Keratinocyte (primary cell): ENCODE results near the gene PHETA1. TPM values are rescaled to one million over a fixed set of nuclear protein-coding genes. Genes with fewer than 3 reads are reported as not detected.

Experiments
- DNase-seq: peaks from one replicate; pipeline ENCODE4 v3.0.0-alpha.2; 2011; ENCODE audit warnings: low read depth, missing footprints, low spot score
- FAIRE-seq: peaks from 2 replicates; lab custom pipeline; 2011; peaks lifted over from hg19 to GRCh38; lab: Jason Lieb, UNC
- H2AFZ ChIP-seq: 2 replicates; pipeline ENCODE4 v1.6.0; 2012; ENCODE audit warnings: low read length, control low read depth, inconsistent platforms; ENCODE audit not compliant: control insufficient read depth
- H3K27ac ChIP-seq: 2 replicates; pipeline ENCODE4 v1.5.1; 2011; ENCODE audit warnings: low read length; ENCODE audit not compliant: control insufficient read depth, insufficient read depth
- H3K27me3 ChIP-seq: 3 replicates; pipeline ENCODE4 v1.6.0; 2011; ENCODE audit warnings: low read length; ENCODE audit not compliant: control insufficient read depth, insufficient read depth; ENCODE audit errors: extremely low read depth
- H3K36me3 ChIP-seq, 2 experiments: 2 replicates in 1 of 2; 3 replicates in 1 of 2; pipeline ENCODE4 v1.5.1; 2011; ENCODE audit warnings: low read length in 2 of 2, mild to moderate bottlenecking in 1 of 2; ENCODE audit not compliant: control insufficient read depth in 2 of 2, insufficient read depth in 2 of 2; ENCODE audit errors: extremely low read depth in 1 of 2
- H3K4me1 ChIP-seq: 3 replicates; pipeline ENCODE4 v1.5.1; 2011; ENCODE audit warnings: low read length; ENCODE audit not compliant: control insufficient read depth, insufficient read depth; ENCODE audit errors: extremely low read depth
- H3K4me2 ChIP-seq: 3 replicates; pipeline ENCODE4 v1.6.0; 2011; ENCODE audit warnings: low read depth, low read length; ENCODE audit not compliant: control insufficient read depth, insufficient read depth; ENCODE audit errors: extremely low read depth
- H3K4me3 ChIP-seq, 3 experiments: fragments of 200-600 bp in 1 of 3; sonication (generic) in 1 of 3; 2 replicates in 2 of 3; 3 replicates in 1 of 3; pipeline ENCODE4 v1.5.1; 2011 to 2016; ENCODE audit warnings: low read length in 3 of 3, mild to moderate bottlenecking in 3 of 3, control low read depth in 2 of 3, inconsistent platforms in 1 of 3, low read depth in 1 of 3, mixed read lengths in 1 of 3, mixed run types in 1 of 3, moderate library complexity in 1 of 3; ENCODE audit not compliant: control insufficient read depth in 2 of 3, insufficient read depth in 2 of 3; ENCODE audit errors: extremely low read depth in 1 of 3
- H3K79me2 ChIP-seq: 2 replicates; pipeline ENCODE4 v1.6.0; 2012; ENCODE audit warnings: low read length; ENCODE audit not compliant: control insufficient read depth, insufficient read depth
- H3K9ac ChIP-seq: 3 replicates; pipeline ENCODE4 v1.6.0; 2011; ENCODE audit warnings: low read length; ENCODE audit not compliant: control insufficient read depth, insufficient read depth; ENCODE audit errors: extremely low read depth
- H3K9me1 ChIP-seq: 3 replicates; pipeline ENCODE4 v1.6.0; 2011; ENCODE audit warnings: low read length; ENCODE audit not compliant: control insufficient read depth, insufficient read depth; ENCODE audit errors: extremely low read depth
- H3K9me3 ChIP-seq: 2 replicates; pipeline ENCODE4 v1.5.1; 2012; ENCODE audit warnings: low read depth, low read length; ENCODE audit not compliant: control insufficient read depth
- H4K20me1 ChIP-seq: 3 replicates; pipeline ENCODE4 v1.6.0; 2011; ENCODE audit warnings: low read length; ENCODE audit not compliant: control insufficient read depth, insufficient read depth; ENCODE audit errors: extremely low read depth
- EZH2 ChIP-seq: IDR thresholded peaks from one replicate; pipeline ENCODE4 v1.6.1; 2012; ENCODE audit warnings: inconsistent platforms, mild to moderate bottlenecking, low read length, moderate library complexity
- dilution Hi-C: fragments of 300-500 bp; cut with MboI; formaldehyde crosslinking; loops from one replicate; pipeline ENCODE4 v1.7.0; 2020; ENCODE audit warnings: low sequenced_read_pairs; ENCODE audit not compliant: extremely low pct_ligation_motif_present
- polyA plus RNA-seq, 5 experiments: library from polyadenylated mRNA; depleted of rRNA in 3 of 5; stranded (reverse) in 3 of 5; stranded (forward) in 1 of 5; unstranded in 1 of 5; fragments of >200 nt; gene quantifications; 1 replicate in 1 of 5; 2 replicates in 3 of 5; 3 replicates in 1 of 5; pipeline versions ENCODE4 v1.2.1 to v1.2.3, GENCODE V29; 2011 to 2012; ENCODE audit warnings: missing spikeins in 2 of 5, low read depth in 1 of 5, low replicate concordance in 1 of 5
- TF ChIP-seq, protein P1 (sequence below), 3 experiments: IDR thresholded peaks in 1 of 3; conservative IDR thresholded peaks in 1 of 3; optimal IDR thresholded peaks in 1 of 3; 2 replicates in 2 of 3; 3 replicates in 1 of 3; pipeline versions ENCODE3 to v1.5.1; 2011; ENCODE audit warnings: low read length in 3 of 3, mild to moderate bottlenecking in 3 of 3, moderate library complexity in 2 of 3, control low read depth in 1 of 3, inconsistent platforms in 1 of 3; ENCODE audit not compliant: insufficient read depth in 2 of 3; ENCODE audit errors: extremely low read depth in 1 of 3

Gene PHETA1
- polyA plus RNA-seq, 1 donor (not counting 4 experiments of a cell fraction or from before 2014, with no cell fraction given): 1.7 TPM

DNA sequence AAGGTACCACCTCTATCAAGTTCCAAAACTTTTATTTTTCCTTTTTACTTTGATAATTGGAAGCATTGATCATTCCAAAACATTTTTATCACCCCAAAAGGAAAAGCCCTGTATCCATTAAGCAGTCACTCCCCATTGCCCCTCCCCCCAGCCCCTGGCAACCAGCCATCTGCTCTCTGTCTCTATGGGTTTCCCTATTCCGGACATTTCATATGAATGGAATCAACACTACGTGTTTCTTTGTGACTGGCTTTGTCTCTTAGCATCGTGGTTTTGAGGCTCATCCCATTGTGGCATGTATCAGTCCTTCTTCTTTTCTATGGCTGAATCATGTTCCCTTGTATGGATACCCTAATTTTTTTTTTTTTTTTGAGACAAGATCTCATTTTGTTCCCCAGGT lies 18.0 kb upstream of the PHETA1 start:
- no peaks in the 10 kb centered on the region for H4K20me1 ChIP-seq
- no peak overlapping the region for H3K4me3 ChIP-seq
- TF ChIP-seq, protein P1, sequence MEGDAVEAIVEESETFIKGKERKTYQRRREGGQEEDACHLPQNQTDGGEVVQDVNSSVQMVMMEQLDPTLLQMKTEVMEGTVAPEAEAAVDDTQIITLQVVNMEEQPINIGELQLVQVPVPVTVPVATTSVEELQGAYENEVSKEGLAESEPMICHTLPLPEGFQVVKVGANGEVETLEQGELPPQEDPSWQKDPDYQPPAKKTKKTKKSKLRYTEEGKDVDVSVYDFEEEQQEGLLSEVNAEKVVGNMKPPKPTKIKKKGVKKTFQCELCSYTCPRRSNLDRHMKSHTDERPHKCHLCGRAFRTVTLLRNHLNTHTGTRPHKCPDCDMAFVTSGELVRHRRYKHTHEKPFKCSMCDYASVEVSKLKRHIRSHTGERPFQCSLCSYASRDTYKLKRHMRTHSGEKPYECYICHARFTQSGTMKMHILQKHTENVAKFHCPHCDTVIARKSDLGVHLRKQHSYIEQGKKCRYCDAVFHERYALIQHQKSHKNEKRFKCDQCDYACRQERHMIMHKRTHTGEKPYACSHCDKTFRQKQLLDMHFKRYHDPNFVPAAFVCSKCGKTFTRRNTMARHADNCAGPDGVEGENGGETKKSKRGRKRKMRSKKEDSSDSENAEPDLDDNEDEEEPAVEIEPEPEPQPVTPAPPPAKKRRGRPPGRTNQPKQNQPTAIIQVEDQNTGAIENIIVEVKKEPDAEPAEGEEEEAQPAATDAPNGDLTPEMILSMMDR (optimal IDR thresholded peaks at IDR 0.05 in 1 of 3, IDR thresholded peaks at IDR 0.05 in 1 of 3, conservative IDR thresholded peaks at IDR 0.05 in 1 of 3; ENCODE audit: extremely low read depth in 1 of 3, insufficient read depth in 2 of 3, low read length in 3 of 3): no peak
- no peak for TF ChIP-seq EZH2
- no peaks in the 10 kb centered on the region for H3K4me1 ChIP-seq
- dilution Hi-C loops: no loop called here
- H3K27me3 ChIP-seq: no peaks in the 10 kb centered on the region
- no peaks in the 10 kb centered on the region for H3K79me2 ChIP-seq
- H3K36me3 ChIP-seq: no peaks in the 10 kb centered on the region
- no peaks in the 10 kb centered on the region for H3K9me3 ChIP-seq
- FAIRE-seq: peak; percentile 49
- no peak overlapping the region for H3K27ac ChIP-seq
- H3K9me1 ChIP-seq: no peaks in the 10 kb centered on the region
- DNase-seq: no peak
- no peak overlapping the region for H3K9ac ChIP-seq
- no peak overlapping the region for H3K4me2 ChIP-seq
- no peak overlapping the region for H2AFZ ChIP-seq

DNA sequence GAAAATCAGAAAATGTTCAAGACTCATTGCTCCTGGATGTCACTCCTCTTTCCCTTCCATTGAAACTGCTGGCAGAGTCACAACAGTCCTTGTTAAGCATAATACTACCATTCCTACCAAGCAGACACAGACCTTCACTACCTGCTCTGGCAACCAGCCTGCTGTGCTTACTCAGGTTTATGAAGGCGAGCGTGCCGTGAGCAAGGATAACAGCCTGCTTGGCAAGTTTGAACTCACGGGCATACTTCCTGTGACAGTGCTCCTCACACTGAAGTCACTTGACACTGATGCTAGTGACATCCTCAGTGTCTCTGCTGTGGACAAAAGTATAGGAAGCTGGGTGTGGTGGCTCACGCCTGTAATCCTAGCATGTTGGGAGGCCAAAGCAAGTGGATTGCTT lies 15.7 kb upstream of the PHETA1 start:
- no peaks in the 10 kb centered on the region for H3K36me3 ChIP-seq
- peak; percentile 41 for FAIRE-seq
- no peaks in the 10 kb centered on the region for H4K20me1 ChIP-seq
- dilution Hi-C loops: no loop called here
- H3K27ac ChIP-seq: no peak overlapping the region
- no peak for TF ChIP-seq EZH2
- TF ChIP-seq, protein P1 (optimal IDR thresholded peaks at IDR 0.05 in 1 of 3, IDR thresholded peaks at IDR 0.05 in 1 of 3, conservative IDR thresholded peaks at IDR 0.05 in 1 of 3; ENCODE audit: extremely low read depth in 1 of 3, insufficient read depth in 2 of 3, low read length in 3 of 3): no peak
- H3K79me2 ChIP-seq: no peaks in the 10 kb centered on the region
- no peaks in the 10 kb centered on the region for H3K4me1 ChIP-seq
- no peak overlapping the region for H3K4me2 ChIP-seq
- H2AFZ ChIP-seq: no peak overlapping the region
- H3K9me1 ChIP-seq: no peaks in the 10 kb centered on the region
- no peak overlapping the region for H3K4me3 ChIP-seq
- no peaks in the 10 kb centered on the region for H3K9me3 ChIP-seq
- H3K27me3 ChIP-seq: no peaks in the 10 kb centered on the region
- DNase-seq: no peak
- H3K9ac ChIP-seq: no peak overlapping the region
